Measurements from ENCODE around the gene COPG1.

DNA sequence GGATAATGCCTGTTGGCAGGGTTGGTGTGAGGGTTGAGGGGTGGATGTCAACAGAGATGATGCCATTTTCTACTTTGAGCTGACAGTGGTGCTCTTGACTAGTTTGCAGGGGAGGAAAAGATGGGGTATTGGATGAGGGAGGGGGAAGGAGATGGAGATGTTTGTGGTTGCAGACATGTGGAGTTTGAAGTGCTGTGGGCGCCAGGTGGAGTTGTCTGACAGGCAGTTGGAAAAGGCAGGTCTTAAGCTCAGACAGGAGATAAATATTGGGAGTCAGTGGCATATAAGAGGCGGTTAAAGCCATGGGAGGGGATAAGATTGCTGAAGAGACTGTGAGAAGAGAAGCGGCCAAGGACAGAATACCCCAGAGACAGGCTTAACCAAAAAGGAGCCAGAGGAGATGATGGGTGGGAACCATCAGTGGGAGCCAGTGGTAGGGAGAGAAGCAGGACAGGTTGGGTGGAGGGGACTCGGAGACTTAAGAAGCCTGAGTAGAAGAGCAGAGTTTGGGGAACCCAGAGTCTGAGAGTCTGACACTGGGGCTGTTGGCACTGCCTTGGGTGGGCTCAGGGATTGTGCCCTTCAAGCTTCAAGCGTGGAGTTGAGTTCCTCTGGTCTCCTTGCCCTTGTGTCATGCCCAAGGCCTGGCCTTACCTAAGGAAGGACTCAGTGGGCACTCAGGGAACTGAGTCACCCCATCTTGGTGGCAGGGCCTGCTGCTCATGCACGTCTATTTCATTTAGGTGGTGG, 13.9 kb downstream of the COPG1 start:
- TF ChIP-seq, protein P1, sequence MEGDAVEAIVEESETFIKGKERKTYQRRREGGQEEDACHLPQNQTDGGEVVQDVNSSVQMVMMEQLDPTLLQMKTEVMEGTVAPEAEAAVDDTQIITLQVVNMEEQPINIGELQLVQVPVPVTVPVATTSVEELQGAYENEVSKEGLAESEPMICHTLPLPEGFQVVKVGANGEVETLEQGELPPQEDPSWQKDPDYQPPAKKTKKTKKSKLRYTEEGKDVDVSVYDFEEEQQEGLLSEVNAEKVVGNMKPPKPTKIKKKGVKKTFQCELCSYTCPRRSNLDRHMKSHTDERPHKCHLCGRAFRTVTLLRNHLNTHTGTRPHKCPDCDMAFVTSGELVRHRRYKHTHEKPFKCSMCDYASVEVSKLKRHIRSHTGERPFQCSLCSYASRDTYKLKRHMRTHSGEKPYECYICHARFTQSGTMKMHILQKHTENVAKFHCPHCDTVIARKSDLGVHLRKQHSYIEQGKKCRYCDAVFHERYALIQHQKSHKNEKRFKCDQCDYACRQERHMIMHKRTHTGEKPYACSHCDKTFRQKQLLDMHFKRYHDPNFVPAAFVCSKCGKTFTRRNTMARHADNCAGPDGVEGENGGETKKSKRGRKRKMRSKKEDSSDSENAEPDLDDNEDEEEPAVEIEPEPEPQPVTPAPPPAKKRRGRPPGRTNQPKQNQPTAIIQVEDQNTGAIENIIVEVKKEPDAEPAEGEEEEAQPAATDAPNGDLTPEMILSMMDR (IDR thresholded peaks at IDR 0.05) = no peak
- TF ChIP-seq POLR2AphosphoS5 (IDR thresholded peaks at IDR 0.05) (no peak), POLR2A (IDR thresholded peaks at IDR 0.05) (no peak)
